B cell (primary cell): ENCODE results near the gene VPS45.

Experiments
- EZH2 ChIP-seq: IDR thresholded peaks from 2 replicates; pipeline ENCODE4 v1.6.1; 2012; ENCODE audit warnings: borderline replicate concordance, low read depth, mild to moderate bottlenecking, moderate library complexity, low read length; ENCODE audit not compliant: insufficient read depth, poor library complexity, severe bottlenecking
- TF ChIP-seq, protein P1 (sequence below): fragments of 200-600 bp; IDR thresholded peaks from one replicate; pipeline ENCODE4 v1.8.0; 2022; ENCODE audit warnings: antibody characterized with exemption, mild to moderate bottlenecking

DNA sequence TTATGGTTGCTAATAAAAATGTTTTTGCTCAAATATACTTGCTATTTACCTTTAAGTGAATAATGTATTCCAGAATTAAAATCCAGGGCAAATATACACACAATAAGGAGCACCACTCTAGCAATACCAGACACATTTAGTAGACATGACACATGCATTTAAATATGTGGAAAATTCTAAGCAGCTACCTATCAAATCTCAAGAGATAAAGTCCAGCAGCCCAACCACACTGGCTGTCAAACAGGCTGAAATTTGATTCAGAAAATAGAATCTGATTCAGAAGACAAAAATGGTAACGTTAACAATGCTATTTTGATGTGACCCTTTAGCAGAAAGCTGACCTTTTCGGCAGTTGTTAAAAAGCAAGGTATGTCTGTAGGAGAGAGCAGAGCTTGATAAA, 124.4 kb downstream of the VPS45 start:
- TF ChIP-seq, protein P1, sequence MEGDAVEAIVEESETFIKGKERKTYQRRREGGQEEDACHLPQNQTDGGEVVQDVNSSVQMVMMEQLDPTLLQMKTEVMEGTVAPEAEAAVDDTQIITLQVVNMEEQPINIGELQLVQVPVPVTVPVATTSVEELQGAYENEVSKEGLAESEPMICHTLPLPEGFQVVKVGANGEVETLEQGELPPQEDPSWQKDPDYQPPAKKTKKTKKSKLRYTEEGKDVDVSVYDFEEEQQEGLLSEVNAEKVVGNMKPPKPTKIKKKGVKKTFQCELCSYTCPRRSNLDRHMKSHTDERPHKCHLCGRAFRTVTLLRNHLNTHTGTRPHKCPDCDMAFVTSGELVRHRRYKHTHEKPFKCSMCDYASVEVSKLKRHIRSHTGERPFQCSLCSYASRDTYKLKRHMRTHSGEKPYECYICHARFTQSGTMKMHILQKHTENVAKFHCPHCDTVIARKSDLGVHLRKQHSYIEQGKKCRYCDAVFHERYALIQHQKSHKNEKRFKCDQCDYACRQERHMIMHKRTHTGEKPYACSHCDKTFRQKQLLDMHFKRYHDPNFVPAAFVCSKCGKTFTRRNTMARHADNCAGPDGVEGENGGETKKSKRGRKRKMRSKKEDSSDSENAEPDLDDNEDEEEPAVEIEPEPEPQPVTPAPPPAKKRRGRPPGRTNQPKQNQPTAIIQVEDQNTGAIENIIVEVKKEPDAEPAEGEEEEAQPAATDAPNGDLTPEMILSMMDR, result no peak
- TF ChIP-seq EZH2, result no peak
